GM12878 (cell line): ENCODE data around the gene TEKT3. TPM values are rescaled to one million over a fixed set of nuclear protein-coding genes. Genes with fewer than 3 reads are reported as not detected.

Experiments
- ATAC-seq: fragments of 200-7000 bp; cut with Tn5 transposase; 3 replicates; pipeline ENCODE4 v1.9.1; 2020; ENCODE audit warnings: mild to moderate bottlenecking, moderate library complexity
- BruUV-seq: library from RNA; stranded (reverse); fragments of 400-500 nt; replicated peaks from 2 replicates; lab custom pipeline; 2021; lab: Mats Ljungman, UMichigan
- CTCF ChIA-PET: fragments of 300-600 bp; sonication (Branson Sonifier 250); formaldehyde crosslinking; extraction: SDS; loops from one replicate; lab custom pipeline; 2021; ENCODE audit warnings: inconsistent platforms; lab: Yijun Ruan, JAX
- POLR2A ChIA-PET: fragments of 350-600 bp; formaldehyde crosslinking; extraction: SDS; loops from one replicate; lab custom pipeline; 2021; ENCODE audit warnings: inconsistent platforms; lab: Charles Lee
- RAD21 ChIA-PET: fragments of 300-600 bp; sonication (Branson Sonifier 250); formaldehyde crosslinking; loops from one replicate; lab custom pipeline; 2023; ENCODE audit warnings: antibody characterized with exemption; ENCODE audit not compliant: unreplicated experiment; lab: Charles Lee
- SMC1A ChIA-PET: fragments of 300-600 bp; sonication (Branson Sonifier 250); formaldehyde crosslinking; loops from one replicate; lab custom pipeline; 2023; ENCODE audit not compliant: unreplicated experiment, uncharacterized antibody; lab: Charles Lee
- DNase-seq: peaks from one replicate; pipeline ENCODE4 v3.0.0-alpha.2; 2011; ENCODE audit warnings: low read depth, low spot score
- FAIRE-seq: peaks from 3 replicates; lab custom pipeline; 2011; peaks lifted over from hg19 to GRCh38; lab: Jason Lieb, UNC
- H2AFZ ChIP-seq: 2 replicates; pipeline ENCODE4 v1.6.0; 2011; ENCODE audit warnings: low read depth, low read length, control low read depth; ENCODE audit not compliant: control insufficient read depth
- H3K27ac ChIP-seq: 2 replicates; pipeline ENCODE4 v1.5.1; 2011; ENCODE audit warnings: control low read depth; ENCODE audit not compliant: control insufficient read depth, insufficient read depth
- H3K27me3 ChIP-seq, 2 experiments: replicated peaks in 1 of 2; 2 replicates each; pipeline versions ENCODE4 v1.6.0 to v1.6.1; 2011; ENCODE audit warnings: low read length in 1 of 2; ENCODE audit not compliant: control insufficient read depth in 2 of 2, insufficient read depth in 2 of 2
- H3K36me3 ChIP-seq, 2 experiments: 2 replicates each; pipeline ENCODE4 v1.5.1; 2011; ENCODE audit warnings: low read length in 1 of 2; ENCODE audit not compliant: control insufficient read depth in 2 of 2, insufficient read depth in 2 of 2
- H3K4me1 ChIP-seq: 2 replicates; pipeline ENCODE4 v1.6.1; 2011; ENCODE audit warnings: mild to moderate bottlenecking, low read length, moderate library complexity, mixed read lengths; ENCODE audit not compliant: control insufficient read depth, insufficient read depth
- H3K4me2 ChIP-seq: 2 replicates; pipeline ENCODE4 v1.6.0; 2011; ENCODE audit warnings: control low read depth; ENCODE audit not compliant: control insufficient read depth, insufficient read depth
- H3K4me3 ChIP-seq: fragments of 200-600 bp; sonication (generic); 2 replicates; pipeline ENCODE4 v1.5.1; 2016
- H3K79me2 ChIP-seq: 2 replicates; pipeline ENCODE4 v1.6.0; 2011; ENCODE audit warnings: low read length; ENCODE audit not compliant: control insufficient read depth, insufficient read depth
- H3K9ac ChIP-seq: 2 replicates; pipeline ENCODE4 v1.8.0; 2011; ENCODE audit warnings: low read length, control low read depth, mixed read lengths; ENCODE audit not compliant: control insufficient read depth, insufficient read depth
- H3K9me3 ChIP-seq: replicated peaks from 3 replicates; pipeline ENCODE4 v1.5.1; 2011; ENCODE audit warnings: mild to moderate bottlenecking, low read length; ENCODE audit not compliant: control insufficient read depth, insufficient read depth
- H4K20me1 ChIP-seq: 2 replicates; pipeline ENCODE4 v1.6.0; 2011; ENCODE audit not compliant: control insufficient read depth, insufficient read depth
- CREM ChIP-seq: IDR thresholded peaks from 2 replicates; pipeline ENCODE4 v1.6.1; 2014; ENCODE audit warnings: antibody characterized with exemption, low read depth
- EED ChIP-seq: sonication (generic); IDR thresholded peaks from 2 replicates; pipeline ENCODE4 v1.6.1; 2016; ENCODE audit warnings: antibody characterized with exemption, low read depth
- JUNB ChIP-seq: IDR thresholded peaks from 2 replicates; pipeline ENCODE4 v1.6.1; 2016; ENCODE audit warnings: antibody characterized with exemption, mild to moderate bottlenecking
- LARP7 ChIP-seq: fragments of 450-650 bp; IDR thresholded peaks from 2 replicates; pipeline ENCODE4 v1.6.1; 2017; ENCODE audit warnings: mild to moderate bottlenecking
- MAX ChIP-seq: IDR thresholded peaks from 2 replicates; pipeline ENCODE4 v1.6.1; 2012; ENCODE audit warnings: low read depth, low read length, improper control_type of control experiment
- PAX8 ChIP-seq: fragments of 450-650 bp; IDR thresholded peaks from 2 replicates; pipeline ENCODE4 v1.6.1; 2017; ENCODE audit warnings: mild to moderate bottlenecking, moderate library complexity
- POLR2AphosphoS2 ChIP-seq: IDR thresholded peaks from 2 replicates; pipeline ENCODE4 v1.6.1; 2011; ENCODE audit warnings: low read depth, mild to moderate bottlenecking, low read length, improper control_type of control experiment, moderate library complexity
- POLR2AphosphoS5 ChIP-seq: IDR thresholded peaks from 2 replicates; pipeline ENCODE4 v1.6.1; 2011; ENCODE audit warnings: mild to moderate bottlenecking, low read length, inconsistent platforms
- POU2F2 ChIP-seq: IDR thresholded peaks from 3 replicates; pipeline ENCODE4 v1.6.1; 2011; ENCODE audit warnings: low read depth, mild to moderate bottlenecking, low read length, borderline replicate concordance
- RAD51 ChIP-seq: fragments of 450-650 bp; IDR thresholded peaks from 2 replicates; pipeline ENCODE4 v1.6.1; 2016; ENCODE audit warnings: moderate library complexity, mild to moderate bottlenecking, inconsistent platforms
- SIN3A ChIP-seq: IDR thresholded peaks from 2 replicates; pipeline ENCODE4 v1.6.1; 2012; ENCODE audit warnings: low read depth, low read length, improper control_type of control experiment
- SUPT20H ChIP-seq: IDR thresholded peaks from 2 replicates; pipeline ENCODE4 v1.6.1; 2011; ENCODE audit warnings: low read depth, mild to moderate bottlenecking, low read length, moderate library complexity, borderline replicate concordance; ENCODE audit not compliant: control insufficient read depth
- ZNF217 ChIP-seq: fragments of 450-650 bp; IDR thresholded peaks from 2 replicates; pipeline ENCODE4 v1.6.1; 2017; ENCODE audit warnings: antibody characterized with exemption, mild to moderate bottlenecking
- WGBS: methylation state at CpG from one replicate; pipeline ENCODE4 v1.1.6; 2016; ENCODE audit warnings: low lambda C conversion rate; ENCODE audit not compliant: insufficient replicate concordance, insufficient coverage; ENCODE audit errors: missing lambda C conversion rate; 5-methylcytosine and 5-hydroxymethylcytosine counted together
- in situ Hi-C: fragments of 300-500 bp; cut with MboI; formaldehyde crosslinking; loops from 9 replicates; pipeline ENCODE4 v1.14.3; 2018; ENCODE audit warnings: mixed read lengths
- intact Hi-C: fragments of 100-400 bp; cut with micrococcal nuclease; formaldehyde crosslinking; loops from one replicate; pipeline ENCODE4 v1.14.2; 2022; ENCODE audit not compliant: unreplicated experiment
- polyA plus RNA-seq, 11 experiments: library from polyadenylated mRNA; depleted of rRNA in 4 of 11; unstranded in 6 of 11; stranded (reverse) in 5 of 11; fragments of >200 nt; fragmentation: Nextera tagmentation in 4 of 11; fragmentation: Illumina TruSeq in 1 of 11; extraction: Ambion mirVana in 4 of 11; extraction: Trizol in 1 of 11; gene quantifications; 1 replicate in 1 of 11; 2 replicates in 10 of 11; pipeline versions ENCODE4 v1.2.1 to v1.2.3, GENCODE V29; 2011 to 2016; ENCODE audit warnings: inconsistent platforms in 2 of 11, missing spikeins in 2 of 11, low read depth in 1 of 11
- total RNA-seq, 4 experiments: library from RNA; depleted of rRNA in 3 of 4; stranded (reverse); fragments of >200 nt in 3 of 4; fragmentation: Illumina TruSeq in 1 of 4; extraction: Trizol in 1 of 4; gene quantifications; 2 replicates each; pipeline versions ENCODE4 v1.2.1 to v1.2.3, GENCODE V29; 2013 to 2021

Gene TEKT3
- total and polyA plus RNA-seq, 10 of the 15 experiments (the other 5 are each of a cell fraction or from before 2014, with no cell fraction given), result 0.15 TPM; not detected in 9

- Histone ChIP-seq H3K4me3 (no peak overlapping the region), H3K9ac (no peak overlapping the region), H3K79me2 (no peaks in the 10 kb centered on the region), H3K4me2 (no peak overlapping the region), H3K9me3 (no peaks in the 10 kb centered on the region), H3K36me3 (no peaks in the 10 kb centered on the region), H2AFZ (no peak overlapping the region)
- ChIA-PET CTCF (no interaction called here), POLR2A (no interaction called here), RAD21 (no interaction called here)
- in situ Hi-C loops (no loop called here), intact Hi-C loops (no loop called here)
- 15% methylated on average over 4 of the region's 4 CpGs for WGBS
- ATAC-seq, result no peak
- no peak for FAIRE-seq
- DNase-seq, result no peak
- no peak for TF ChIP-seq SUPT20H
- no peak for TF ChIP-seq CREM
- TF ChIP-seq POLR2AphosphoS5, result no peak
- no peak for TF ChIP-seq POU2F2
- TF ChIP-seq MAX, result no peak
- TF ChIP-seq, all 136 proteins: peak for 0
- BruUV-seq, result no TSS peak
- no peaks in the 10 kb centered on the region for H3K4me1 ChIP-seq
- H3K27ac ChIP-seq, result no peak overlapping the region
- H3K27me3 ChIP-seq, result no peaks in the 10 kb centered on the region
- SMC1A ChIA-PET, result no interaction called here
- no peaks in the 10 kb centered on the region for H4K20me1 ChIP-seq
These were observed 33.7 kb downstream of the TEKT3 start for GRCh38 chr17:15307710-15308111.

GRCh38 chr17:15303851-15304250 lies 37.5 kb downstream of the TEKT3 start:
- no peak for TF ChIP-seq MAX
- TF ChIP-seq LARP7, result no peak
- no peak for TF ChIP-seq POLR2AphosphoS2
- TF ChIP-seq JUNB, result no peak
- no peak for TF ChIP-seq EED
- no peak for TF ChIP-seq PAX8
- TF ChIP-seq RAD51, result no peak
- no peak for TF ChIP-seq SIN3A
- TF ChIP-seq ZNF217, result no peak
- TF ChIP-seq, all 136 proteins: peak for 0
- no peaks in the 10 kb centered on the region for H3K36me3 ChIP-seq
- H3K27me3 ChIP-seq, result no peaks in the 10 kb centered on the region
- H3K4me3 ChIP-seq, result no peak overlapping the region
- CTCF ChIA-PET, result no interaction called here
- no peaks in the 10 kb centered on the region for H3K4me1 ChIP-seq
- 20% methylated on average over 14 of the region's 14 CpGs for WGBS
- RAD21 ChIA-PET, result no interaction called here
- no peaks in the 10 kb centered on the region for H3K9me3 ChIP-seq
- intact Hi-C loops, result no loop called here
- no peak overlapping the region for H2AFZ ChIP-seq
- ATAC-seq (no peak), DNase-seq (no peak), FAIRE-seq (no peak)
- H3K27ac ChIP-seq, result no peak overlapping the region
- in situ Hi-C loops, result no loop called here
- no peak overlapping the region for H3K9ac ChIP-seq
- POLR2A ChIA-PET, result no interaction called here
- H3K4me2 ChIP-seq, result no peak overlapping the region
- H3K79me2 ChIP-seq, result no peaks in the 10 kb centered on the region
- SMC1A ChIA-PET, result no interaction called here
- H4K20me1 ChIP-seq, result no peaks in the 10 kb centered on the region
- no TSS peak for BruUV-seq
